Tibial artery (tissue), 4 donors: ENCODE results near the gene LMBRD1.
A peak's percentile ranks its signal among the peaks of the same experiment; 100 is the strongest.

Experiments
- DNase-seq, 2 donors: peaks; one replicate each; pipeline ENCODE4 v3.0.0-alpha.2; 2019
- H3K27ac ChIP-seq, 2 donors: fragments of 200-600 bp; sonication (generic) in 1 of 2; 1 replicate in 1 of 2; 2 replicates in 1 of 2; pipeline ENCODE4 v1.5.1; 2018 to 2019; ENCODE audit warnings: mild to moderate bottlenecking in 1 of 2
- H3K27me3 ChIP-seq, 2 donors: fragments of 200-600 bp; sonication (generic) in 1 of 2; one replicate each; pipeline versions ENCODE4 v1.5.1 to v1.6.0; 2016 to 2019
- H3K36me3 ChIP-seq, 3 donors: fragments of 200-600 bp; sonication (generic) in 2 of 3; one replicate each; pipeline ENCODE4 v1.5.1; 2016 to 2019; ENCODE audit warnings: mild to moderate bottlenecking in 2 of 3
- H3K4me1 ChIP-seq, 4 donors: fragments of 200-600 bp; sonication (generic) in 2 of 4; 1 replicate in 3 of 4; 2 replicates in 1 of 4; pipeline ENCODE4 v1.5.1; 2016 to 2019
- H3K4me3 ChIP-seq, 2 donors: fragments of 200-600 bp; sonication (generic) in 1 of 2; 1 replicate in 1 of 2; 2 replicates in 1 of 2; pipeline ENCODE4 v1.5.1; 2018 to 2019; ENCODE audit warnings: mild to moderate bottlenecking in 2 of 2
- H3K9me3 ChIP-seq, 3 donors: fragments of 200-600 bp; sonication (generic) in 1 of 3; one replicate each; pipeline ENCODE4 v1.5.1; 2016 to 2019
- intact Hi-C: fragments of 100-400 bp; cut with DNase I; formaldehyde crosslinking; loops from one replicate; pipeline ENCODE4 v1.15.0; 2023; ENCODE audit warnings: low total_unique reads
- TF ChIP-seq, protein P1 (sequence below), 2 experiments: fragments of 200-600 bp in 1 of 2; fragments of 450-650 bp in 1 of 2; IDR thresholded peaks; one replicate each; pipeline ENCODE4 v1.5.1; 2017 to 2019; ENCODE audit warnings: antibody characterized with exemption in 2 of 2, mild to moderate bottlenecking in 1 of 2, moderate library complexity in 1 of 2

Gene LMBRD1

DNA sequence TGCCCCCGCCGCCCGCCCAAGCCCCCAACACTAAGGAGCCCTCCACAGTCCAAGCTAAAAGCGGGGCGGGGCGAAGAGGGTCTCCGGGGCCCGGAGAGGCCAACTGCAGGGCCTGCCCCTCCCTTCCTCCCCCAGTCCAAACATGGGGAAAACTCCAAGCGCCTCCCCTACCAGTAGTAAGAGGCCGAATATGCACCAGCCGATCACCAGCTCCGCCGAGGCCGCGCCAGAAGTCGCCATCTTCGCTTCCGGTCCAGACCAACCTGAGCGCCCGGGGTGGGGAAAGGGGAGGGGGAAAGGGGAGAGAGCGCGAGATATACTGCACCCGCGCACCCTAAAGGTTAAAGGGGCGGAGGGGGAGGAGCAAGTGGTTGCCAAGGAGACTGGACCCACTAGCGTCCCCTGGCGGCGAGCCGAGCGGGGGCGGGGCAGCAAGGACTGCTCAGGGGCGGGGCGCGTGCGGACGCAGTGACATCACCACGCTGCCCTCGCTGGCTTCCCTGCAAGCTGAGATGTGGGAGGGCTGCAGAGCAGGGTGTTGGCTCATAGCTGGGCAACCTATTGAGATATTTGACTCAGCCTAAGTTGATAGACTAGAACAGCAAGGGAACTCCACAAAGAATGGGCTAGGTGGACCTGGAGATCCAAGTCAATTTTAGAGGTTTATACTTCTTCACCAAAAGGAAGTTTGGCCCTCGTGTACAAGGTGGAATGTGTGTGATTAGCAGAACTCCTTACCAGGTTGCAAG lies at the start of gene LMBRD1:
LMBRD1 (minus strand) TSS at position 369 of the 749 bp plus-strand sequence; CDS start at position 240, 129 bp downstream.
- DNase-seq = peak; percentile 97 to 98
- H3K36me3 ChIP-seq = no peaks in the 10 kb centered on the region
- no peaks in the 10 kb centered on the region for H3K9me3 ChIP-seq
- intact Hi-C loops = no loop called here
- peak within 1 kb of the TSS; percentile 93 to 96 for H3K27ac ChIP-seq
- H3K4me3 ChIP-seq = peak within 1 kb of the TSS; percentile 70 to 73
- TF ChIP-seq, protein P1, sequence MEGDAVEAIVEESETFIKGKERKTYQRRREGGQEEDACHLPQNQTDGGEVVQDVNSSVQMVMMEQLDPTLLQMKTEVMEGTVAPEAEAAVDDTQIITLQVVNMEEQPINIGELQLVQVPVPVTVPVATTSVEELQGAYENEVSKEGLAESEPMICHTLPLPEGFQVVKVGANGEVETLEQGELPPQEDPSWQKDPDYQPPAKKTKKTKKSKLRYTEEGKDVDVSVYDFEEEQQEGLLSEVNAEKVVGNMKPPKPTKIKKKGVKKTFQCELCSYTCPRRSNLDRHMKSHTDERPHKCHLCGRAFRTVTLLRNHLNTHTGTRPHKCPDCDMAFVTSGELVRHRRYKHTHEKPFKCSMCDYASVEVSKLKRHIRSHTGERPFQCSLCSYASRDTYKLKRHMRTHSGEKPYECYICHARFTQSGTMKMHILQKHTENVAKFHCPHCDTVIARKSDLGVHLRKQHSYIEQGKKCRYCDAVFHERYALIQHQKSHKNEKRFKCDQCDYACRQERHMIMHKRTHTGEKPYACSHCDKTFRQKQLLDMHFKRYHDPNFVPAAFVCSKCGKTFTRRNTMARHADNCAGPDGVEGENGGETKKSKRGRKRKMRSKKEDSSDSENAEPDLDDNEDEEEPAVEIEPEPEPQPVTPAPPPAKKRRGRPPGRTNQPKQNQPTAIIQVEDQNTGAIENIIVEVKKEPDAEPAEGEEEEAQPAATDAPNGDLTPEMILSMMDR (IDR thresholded peaks at IDR 0.05) = peak; percentile 60 to 66
- H3K27me3 ChIP-seq = no peaks in the 10 kb centered on the region
- peaks cover 0 to 33% (median 20%) of the 10 kb centered on the region in 4 donors for H3K4me1 ChIP-seq

DNA sequence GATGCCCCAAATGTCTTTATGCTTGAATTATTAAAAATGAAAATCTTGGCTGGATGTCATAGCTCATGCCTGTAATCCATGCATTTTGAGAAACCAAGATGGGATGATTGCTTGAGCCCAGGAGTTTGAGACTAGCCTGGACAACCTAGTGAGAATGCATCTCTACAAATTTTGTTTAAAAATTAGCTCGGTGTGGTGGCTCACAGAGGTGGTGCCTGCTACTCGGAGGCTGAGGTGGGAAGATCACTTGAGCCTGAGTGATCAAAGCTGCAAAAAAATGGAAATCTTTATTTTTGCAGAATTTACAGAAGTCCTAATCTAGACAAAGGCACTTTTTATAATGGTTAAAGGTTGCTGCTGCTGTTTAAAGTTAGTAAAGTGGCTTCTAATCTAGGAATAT lies 49.5 kb upstream of the LMBRD1 start:
- H3K9me3 ChIP-seq = no peaks in the 10 kb centered on the region
- DNase-seq = no peak
- intact Hi-C loops = no loop called here
- no peak overlapping the region for H3K4me3 ChIP-seq
- H3K36me3 ChIP-seq = no peaks in the 10 kb centered on the region
- H3K27me3 ChIP-seq = no peaks in the 10 kb centered on the region
- H3K27ac ChIP-seq = no peak overlapping the region
- peaks cover 0 to 5% (median 0%) of the 10 kb centered on the region in 4 donors for H3K4me1 ChIP-seq
- TF ChIP-seq, protein P1 (IDR thresholded peaks at IDR 0.05) = no peak

GRCh38 chr6:69843189-69843588 lies 46.4 kb upstream of the LMBRD1 start:
- TF ChIP-seq, protein P1 (IDR thresholded peaks at IDR 0.05) = no peak
- intact Hi-C loops = no loop called here

DNA sequence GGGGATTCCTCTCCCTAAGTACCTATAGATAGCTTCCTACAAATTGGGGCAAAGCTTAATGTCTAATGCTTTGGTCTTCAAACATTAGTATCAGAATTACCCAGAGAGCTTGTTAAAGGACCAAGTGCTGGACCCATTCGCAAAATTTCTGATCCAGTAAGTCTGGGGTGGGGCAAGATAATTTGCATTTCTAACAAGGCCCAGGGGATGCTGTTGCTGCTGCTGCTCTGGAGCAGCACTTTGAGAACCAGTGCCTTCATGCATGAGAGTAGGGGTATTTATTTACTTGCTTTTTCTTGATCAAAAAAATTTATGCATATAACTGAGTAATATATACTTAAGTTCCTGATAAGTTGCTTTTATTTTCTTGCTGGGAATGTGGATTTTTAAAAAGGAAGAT lies 45.1 kb upstream of the LMBRD1 start:
- Histone ChIP-seq H3K27me3 (no peaks in the 10 kb centered on the region), H3K9me3 (no peaks in the 10 kb centered on the region), H3K4me3 (no peak overlapping the region), H3K36me3 (no peaks in the 10 kb centered on the region), H3K27ac (no peak overlapping the region), H3K4me1 (peaks cover 0 to 1% (median 0%) of the 10 kb centered on the region in 4 donors)
- TF ChIP-seq, protein P1 (IDR thresholded peaks at IDR 0.05) = no peak
- intact Hi-C loops = no loop called here
- no peak for DNase-seq

More at GRCh38 chr6:69843189-69843588, 46.4 kb upstream of the LMBRD1 start:
- no peaks in the 10 kb centered on the region for H3K27me3 ChIP-seq
- no peak for DNase-seq
- H3K4me1 ChIP-seq = peaks cover 0 to 5% (median 0%) of the 10 kb centered on the region in 4 donors
- H3K27ac ChIP-seq = no peak overlapping the region
- H3K4me3 ChIP-seq = no peak overlapping the region
- no peaks in the 10 kb centered on the region for H3K36me3 ChIP-seq
- H3K9me3 ChIP-seq = no peaks in the 10 kb centered on the region

DNA sequence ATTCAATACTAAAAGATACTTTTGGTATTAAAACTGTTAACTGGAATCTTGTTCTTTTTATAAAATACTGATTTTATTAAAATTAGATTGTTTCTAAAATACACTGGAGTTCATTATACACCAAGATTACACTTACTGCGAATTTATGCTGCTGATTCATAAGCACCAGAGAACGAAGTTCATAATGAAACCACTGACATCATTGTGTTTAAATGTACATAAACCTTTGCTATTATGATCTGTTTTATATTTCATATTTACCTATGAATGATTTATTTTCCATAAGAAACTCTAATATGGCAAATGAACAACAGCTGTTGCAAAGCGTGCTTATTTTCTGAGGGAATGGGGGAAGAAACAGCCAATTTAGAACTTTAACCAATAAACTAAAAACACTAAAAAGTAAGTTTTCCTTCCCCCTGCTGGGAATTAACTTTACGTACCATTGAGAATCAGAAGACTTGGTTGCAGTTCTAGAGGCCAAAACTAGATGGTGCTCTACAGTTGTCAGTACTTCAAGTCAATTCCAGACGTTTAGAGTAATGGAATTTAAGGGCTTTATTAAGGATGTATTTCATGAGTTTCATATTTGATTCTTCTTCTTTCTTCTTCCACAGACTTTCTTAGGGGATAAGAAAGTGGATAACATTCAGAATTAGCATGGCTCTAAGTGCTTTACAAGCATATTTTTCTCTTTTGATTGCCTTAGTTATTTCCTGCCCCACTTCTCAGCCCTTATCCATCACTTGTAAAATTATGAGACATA lies 38.8 kb upstream of the LMBRD1 start:
- Histone ChIP-seq H3K9me3 (no peaks in the 10 kb centered on the region), H3K27me3 (no peaks in the 10 kb centered on the region), H3K4me1 (no peaks in the 10 kb centered on the region), H3K36me3 (no peaks in the 10 kb centered on the region), H3K4me3 (no peak overlapping the region), H3K27ac (no peak overlapping the region)
- TF ChIP-seq, protein P1 (IDR thresholded peaks at IDR 0.05) = peak; percentile 74 to 85
- intact Hi-C loops = loop anchor here (10.0 kb wide), 1 partner anchor 269 kb away; no protein-coding TSS in a partner anchor
- DNase-seq = no peak
